CD4-positive, alpha-beta T cell (primary cell): Measurements from ENCODE around the gene MS4A2. TPM values are rescaled to one million over a fixed set of nuclear protein-coding genes. Genes with fewer than 3 reads are reported as not detected.

Experiments
- ATAC-seq: fragments of 200-7000 bp; cut with Tn5 transposase; one replicate; pipeline ENCODE4 v1.10.0; 2022; ENCODE audit warnings: mild to moderate bottlenecking; ENCODE audit not compliant: poor library complexity
- CTCF ChIA-PET: fragments of 350-600 bp; sonication (Branson Sonifier 250); formaldehyde crosslinking; loops from one replicate; lab custom pipeline; 2021; ENCODE audit warnings: antibody characterized with exemption, inconsistent platforms; lab: Charles Lee
- POLR2A ChIA-PET: fragments of 350-600 bp; sonication (Branson Sonifier 250); formaldehyde crosslinking; loops from one replicate; lab custom pipeline; 2021; ENCODE audit warnings: antibody characterized with exemption, inconsistent platforms; lab: Charles Lee
- DNase-seq, 14 experiments: peaks; one replicate each; pipeline ENCODE4 v3.0.0-alpha.2; 2013 to 2020; ENCODE audit warnings: mixed read lengths in 2 of 14
- H3K27ac ChIP-seq, 2 donors: one replicate each; pipeline versions ENCODE4 v1.5.1 to v1.7.0; 2013; ENCODE audit warnings: low read length in 2 of 2, low read depth in 1 of 2, mild to moderate bottlenecking in 1 of 2
- H3K27me3 ChIP-seq, 2 experiments: 1 replicate in 1 of 2; 2 replicates in 1 of 2; pipeline versions ENCODE4 v1.6.1 to v1.7.0; 2013; ENCODE audit warnings: low read length in 2 of 2, control low read depth in 1 of 2, mild to moderate bottlenecking in 1 of 2, moderate library complexity in 1 of 2; ENCODE audit not compliant: insufficient read depth in 2 of 2, control insufficient read depth in 1 of 2
- H3K36me3 ChIP-seq: one replicate; pipeline ENCODE4 v1.6.1; 2013; ENCODE audit warnings: low read length, control low read depth; ENCODE audit not compliant: insufficient read depth
- H3K4me1 ChIP-seq: one replicate; pipeline ENCODE4 v1.6.1; 2013; ENCODE audit warnings: low read length, control low read depth; ENCODE audit not compliant: insufficient read depth
- H3K4me3 ChIP-seq: one replicate; pipeline ENCODE4 v1.5.1; 2013; ENCODE audit warnings: mild to moderate bottlenecking, low read length, moderate library complexity
- H3K9me3 ChIP-seq, 2 experiments: 1 replicate in 1 of 2; 2 replicates in 1 of 2; pipeline versions ENCODE4 v1.6.1 to v1.7.0; 2013; ENCODE audit warnings: low read length in 2 of 2, mild to moderate bottlenecking in 2 of 2, control low read depth in 1 of 2, moderate library complexity in 1 of 2; ENCODE audit not compliant: control insufficient read depth in 1 of 2, insufficient read depth in 1 of 2
- H3K27ac Mint-ChIP-seq: one replicate; pipeline ENCODE4 v1.8.0; 2020; ENCODE audit warnings: mixed read lengths
- H3K27me3 Mint-ChIP-seq: one replicate; pipeline ENCODE4 v1.8.0; 2021; ENCODE audit warnings: mixed read lengths
- H3K36me3 Mint-ChIP-seq: one replicate; pipeline ENCODE4 v1.8.0; 2021; ENCODE audit warnings: low read depth, mixed read lengths
- H3K4me1 Mint-ChIP-seq: one replicate; pipeline ENCODE4 v1.8.0; 2021; ENCODE audit warnings: low read depth, mixed read lengths
- H3K4me3 Mint-ChIP-seq: one replicate; pipeline ENCODE4 v1.8.0; 2020; ENCODE audit warnings: mild to moderate bottlenecking, mixed read lengths
- H3K9me3 Mint-ChIP-seq: one replicate; pipeline ENCODE4 v1.8.0; 2020; ENCODE audit warnings: mixed read lengths
- CTCF ChIP-seq: fragments of 200-600 bp; IDR thresholded peaks from one replicate; pipeline ENCODE4 v1.8.0; 2022; ENCODE audit warnings: antibody characterized with exemption, mild to moderate bottlenecking
- intact Hi-C, 2 experiments: fragments of 100-400 bp; cut with DNase I in 1 of 2; cut with micrococcal nuclease in 1 of 2; formaldehyde crosslinking; loops; one replicate each; pipeline versions ENCODE4 v1.15.1 to v1.9.0; 2023 to 2025; cut with DNase I, micrococcal nuclease
- total RNA-seq, 174 experiments: library from RNA in 2 of 174; stranded (reverse) in 2 of 174; gene quantifications; one replicate each; pipeline ENCODE4 v1.2.3 and lab custom pipeline; 2021 to 2026

Gene MS4A2
- total RNA-seq, 2 experiments from 2014 or later: not detected

GRCh38 chr11:60080535-60080934 lies 7.9 kb upstream of the MS4A2 start:
- Histone ChIP-seq H3K36me3 (no peaks in the 10 kb centered on the region), H3K27me3 (peaks cover 0 to 4% of the 10 kb centered on the region in 2 experiments), H3K9me3 (peaks cover 0 to 5% of the 10 kb centered on the region in 2 experiments), H3K4me3 (no peak overlapping the region), H3K4me1 (no peaks in the 10 kb centered on the region), H3K27ac (no peak overlapping the region)
- intact Hi-C loops: no loop called here
- no peak overlapping the region for H3K27ac Mint-ChIP-seq
- H3K4me3 Mint-ChIP-seq: no peak overlapping the region
- ChIA-PET CTCF (no interaction called here), POLR2A (no interaction called here)
- TF ChIP-seq CTCF: no peak
- no peaks in the 10 kb centered on the region for H3K4me1 Mint-ChIP-seq
- peak in 1 of 14 experiments; percentile 3 for DNase-seq
- H3K36me3 Mint-ChIP-seq: no peaks in the 10 kb centered on the region
- no peak for ATAC-seq
- H3K9me3 Mint-ChIP-seq: peaks cover 2% of the 10 kb centered on the region
- peaks cover 7% of the 10 kb centered on the region for H3K27me3 Mint-ChIP-seq

GRCh38 chr11:60084631-60085273 lies 3.7 kb upstream of the MS4A2 start:
- Mint-ChIP-seq H3K27ac (no peak overlapping the region), H3K27me3 (peaks cover 16% of the 10 kb centered on the region), H3K4me1 (no peaks in the 10 kb centered on the region), H3K36me3 (no peaks in the 10 kb centered on the region), H3K4me3 (no peak overlapping the region), H3K9me3 (no peaks in the 10 kb centered on the region)
- CTCF ChIA-PET: no interaction called here
- POLR2A ChIA-PET: no interaction called here
- Histone ChIP-seq H3K27me3 (peaks cover 0 to 12% of the 10 kb centered on the region in 2 experiments), H3K4me3 (no peak overlapping the region), H3K27ac (no peak overlapping the region), H3K36me3 (no peaks in the 10 kb centered on the region), H3K9me3 (no peaks in the 10 kb centered on the region), H3K4me1 (no peaks in the 10 kb centered on the region)
- TF ChIP-seq CTCF: no peak
- DNase-seq (no peak), ATAC-seq (no peak)
- intact Hi-C loops: no loop called here

- no peaks in the 10 kb centered on the region for H3K4me1 ChIP-seq
- H3K4me1 Mint-ChIP-seq: no peaks in the 10 kb centered on the region
- no peaks in the 10 kb centered on the region for H3K9me3 ChIP-seq
- TF ChIP-seq CTCF: no peak
- H3K4me3 ChIP-seq: no peak overlapping the region
- peaks cover 0 to 12% of the 10 kb centered on the region in 2 experiments for H3K27me3 ChIP-seq
- H3K27ac ChIP-seq: no peak overlapping the region
- peaks cover 16% of the 10 kb centered on the region for H3K27me3 Mint-ChIP-seq
- H3K36me3 Mint-ChIP-seq: no peaks in the 10 kb centered on the region
- POLR2A ChIA-PET: no interaction called here
- ATAC-seq (no peak), DNase-seq (no peak)
- no peaks in the 10 kb centered on the region for H3K9me3 Mint-ChIP-seq
- intact Hi-C loops: no loop called here
- H3K4me3 Mint-ChIP-seq: no peak overlapping the region
- CTCF ChIA-PET: no interaction called here
- H3K27ac Mint-ChIP-seq: no peak overlapping the region
- H3K36me3 ChIP-seq: no peaks in the 10 kb centered on the region
These were observed 2.6 kb upstream of the MS4A2 start for GRCh38 chr11:60085909-60086308.
